Measurements from ENCODE around the gene SOWAHD. TPM values are rescaled to one million over a fixed set of nuclear protein-coding genes. Genes with fewer than 3 reads are reported as not detected.
A peak's percentile ranks its signal among the peaks of the same experiment; 100 is the strongest.

SOWAHD gene
- 1.4 and 2.8 TPM in 2 replicates for total RNA-seq (2021)
- Bru-seq, nascent RNA: percentile 15 among the genes with signal in this experiment
- not detected for BruChase-seq, experiment 1, labeled RNA remaining after a 2-hour chase
- not detected for BruChase-seq, experiment 2, labeled RNA remaining after a 6-hour chase
- long read RNA-seq, partial matches to known transcripts: 0 of 2 reads
- long read RNA-seq, other reads (novel, unspliced or antisense): 0 of 2 reads

- BruUV-seq (replicated peaks): no TSS peak
- no peaks in the 10 kb centered on the region for H3K27me3 ChIP-seq (ENCODE audit: insufficient read depth, low read depth)
- H3K27ac ChIP-seq: no peak within 1 kb of the TSS
- H3F3A ChIP-seq (ENCODE audit: insufficient read depth, low read depth): peaks cover 9% of the 10 kb centered on the region; the same call in 1 of the 2 replicates
- ChIA-PET CTCF (interaction anchor here (0.6 to 1.8 kb wide), 4 partner anchors 33 to 274 kb away, joined by 4 to 11 read pairs (median 7); partner anchors contain the start of genes RPL39 and UPF3B), POLR2A (ENCODE audit: unreplicated experiment) (interaction anchor here (0.5 to 1.2 kb wide), 12 partner anchors 9 to 1179 kb away, joined by 3 to 42 read pairs (median 12); partner anchors contain the start of genes NKRF, RPL39 and SEPTIN6)
- H4K20me1 ChIP-seq (ENCODE audit: insufficient read depth): no peaks in the 10 kb centered on the region
- H3K4me1 ChIP-seq (replicated peaks; ENCODE audit: insufficient read depth): peaks cover 15% of the 10 kb centered on the region
- peak within 1 kb of the TSS; percentile 62 for H3K4me3 ChIP-seq
- peak; percentile 47 to 78 for DNase-seq
- H3K9me2 ChIP-seq (ENCODE audit: insufficient read depth): no peaks in the 10 kb centered on the region
- H3K79me2 ChIP-seq (ENCODE audit: low read depth): no peaks in the 10 kb centered on the region
- TF ChIP-seq EZH2 (IDR thresholded peaks at IDR 0.05; ENCODE audit: low read depth) (no peak), CTCF (conservative IDR thresholded peaks at IDR 0.05) (no peak)
- intact Hi-C loops (cut with micrococcal nuclease; ENCODE audit: unreplicated experiment): no loop called here
- H3K36me3 ChIP-seq (ENCODE audit: low read depth): no peaks in the 10 kb centered on the region
- peak within 1 kb of the TSS; percentile 97 for H3K4me2 ChIP-seq
- peak within 1 kb of the TSS; percentile 96 for H2AFZ ChIP-seq
- H3K9me3 ChIP-seq (ENCODE audit: insufficient read depth, low read depth): no peaks in the 10 kb centered on the region
Observed at GRCh38 chrX:119757979-119758730, at the start of gene SOWAHD. Gene SOWAHD (plus strand): TSS chrX:119758588. CDS start chrX:119758668, 80 bp downstream.

- no peaks in the 10 kb centered on the region for H3K9me3 ChIP-seq (ENCODE audit: insufficient read depth, low read depth)
- no peaks in the 10 kb centered on the region for H3K9me2 ChIP-seq (ENCODE audit: insufficient read depth)
- no peak for TF ChIP-seq EZH2 (IDR thresholded peaks at IDR 0.05; ENCODE audit: low read depth)
- TF ChIP-seq CTCF (conservative IDR thresholded peaks at IDR 0.05): no peak
- intact Hi-C loops (cut with micrococcal nuclease; ENCODE audit: unreplicated experiment): no loop called here
- no peaks in the 10 kb centered on the region for H3K79me2 ChIP-seq (ENCODE audit: low read depth)
- H3K4me2 ChIP-seq: no peak overlapping the region
- H4K20me1 ChIP-seq (ENCODE audit: insufficient read depth): no peaks in the 10 kb centered on the region
- no peak for DNase-seq
- H3K27me3 ChIP-seq (ENCODE audit: insufficient read depth, low read depth): no peaks in the 10 kb centered on the region
- ChIA-PET POLR2A (ENCODE audit: unreplicated experiment) (no interaction called here), CTCF (interaction anchor here (0.6 kb wide), 2 partner anchors 27 to 544 kb away, joined by 4 to 6 read pairs; no protein-coding TSS in a partner anchor)
- no peaks in the 10 kb centered on the region for H3F3A ChIP-seq (ENCODE audit: insufficient read depth, low read depth)
- no peak overlapping the region for H2AFZ ChIP-seq
- no peaks in the 10 kb centered on the region for H3K36me3 ChIP-seq (ENCODE audit: low read depth)
- no peaks in the 10 kb centered on the region for H3K4me1 ChIP-seq (replicated peaks; ENCODE audit: insufficient read depth)
- BruUV-seq (replicated peaks): no TSS peak
- no peak overlapping the region for H3K27ac ChIP-seq
- no peak overlapping the region for H3K4me3 ChIP-seq
Observed at GRCh38 chrX:119708936-119709335, 49.5 kb upstream of the SOWAHD start.

- H2AFZ ChIP-seq: no peak overlapping the region
- no peak for DNase-seq
- no peaks in the 10 kb centered on the region for H3K79me2 ChIP-seq (ENCODE audit: low read depth)
- H3F3A ChIP-seq (ENCODE audit: insufficient read depth, low read depth): no peaks in the 10 kb centered on the region
- POLR2A ChIA-PET (ENCODE audit: unreplicated experiment): no interaction called here
- H3K27ac ChIP-seq: no peak overlapping the region
- no peak overlapping the region for H3K4me2 ChIP-seq
- no peak overlapping the region for H3K4me3 ChIP-seq
- H3K27me3 ChIP-seq (ENCODE audit: insufficient read depth, low read depth): no peaks in the 10 kb centered on the region
- no peak for TF ChIP-seq CTCF (conservative IDR thresholded peaks at IDR 0.05)
- TF ChIP-seq EZH2 (IDR thresholded peaks at IDR 0.05; ENCODE audit: low read depth): no peak
- intact Hi-C loops (cut with micrococcal nuclease; ENCODE audit: unreplicated experiment): no loop called here
- no peaks in the 10 kb centered on the region for H3K9me2 ChIP-seq (ENCODE audit: insufficient read depth)
- CTCF ChIA-PET: no interaction called here
- H3K36me3 ChIP-seq (ENCODE audit: low read depth): no peaks in the 10 kb centered on the region
- no peaks in the 10 kb centered on the region for H3K9me3 ChIP-seq (ENCODE audit: insufficient read depth, low read depth)
- no TSS peak for BruUV-seq (replicated peaks)
- H3K4me1 ChIP-seq (replicated peaks; ENCODE audit: insufficient read depth): no peaks in the 10 kb centered on the region
- no peaks in the 10 kb centered on the region for H4K20me1 ChIP-seq (ENCODE audit: insufficient read depth)
Observed at GRCh38 chrX:119709630-119710029, 48.8 kb upstream of the SOWAHD start.

All from PC-9 (cell line).